ENCODE measurements around the gene MATCAP1. TPM values are rescaled to one million over a fixed set of nuclear protein-coding genes. Genes with fewer than 3 reads are reported as not detected.
A peak's percentile ranks its signal among the peaks of the same experiment; 100 is the strongest.

Gene MATCAP1
- total and polyA plus RNA-seq, 2 of the 4 experiments (the other 2 are of a cell fraction), result 8.2 to 43.9 TPM

- H3K14ac ChIP-seq (replicated peaks; ENCODE audit: low read depth, low read length), result no peak overlapping the region
- no peak overlapping the region for H2BK5ac ChIP-seq (ENCODE audit: low read depth, low read length, poor library complexity, severe bottlenecking)
- H3K23ac ChIP-seq (ENCODE audit: low read depth, low read length), result no peak overlapping the region
- H3K27me3 ChIP-seq (ENCODE audit: control insufficient read depth, insufficient read depth, low read length), result no peaks in the 10 kb centered on the region
- 75% methylated on average over 12 of the region's 26 CpGs; no CpG with 5 or more reads in 1 of the 2 experiments for WGBS, 2 experiments (ENCODE audit: extremely low coverage in 2 of 2, insufficient read length in 1 of 2)
- no peak overlapping the region for H2AFZ ChIP-seq (replicated peaks; ENCODE audit: low read length, poor library complexity)
- H2BK15ac ChIP-seq (ENCODE audit: low read depth, low read length), result no peak overlapping the region
- CTCF ChIA-PET, result no interaction called here
- H2AK5ac ChIP-seq (ENCODE audit: low read depth, low read length), result no peak overlapping the region
- no peak overlapping the region for H2BK20ac ChIP-seq (ENCODE audit: low read depth, low read length)
- dilution Hi-C loops (cut with HindIII; ENCODE audit: low sequenced_read_pairs, unreplicated experiment), result no loop called here
- intact Hi-C loops (cut with micrococcal nuclease), result loop anchor here (10.0 kb wide), 1 partner anchor 173 kb away; no protein-coding TSS in a partner anchor
- BruUV-seq (replicated peaks), result no TSS peak
- peaks cover 13% of the 10 kb centered on the region for H3K4me1 ChIP-seq (ENCODE audit: control insufficient read depth, insufficient read depth, low read length)
- no peaks in the 10 kb centered on the region for H3K9me3 ChIP-seq (ENCODE audit: control insufficient read depth, insufficient read depth, low read length)
- H4K20me1 ChIP-seq (ENCODE audit: insufficient read depth, low read length), result peaks cover 6% of the 10 kb centered on the region
- peaks cover 11 to 19% of the 10 kb centered on the region in 2 experiments for H3K79me1 ChIP-seq (ENCODE audit: low read depth in 1 of 2, low read length in 2 of 2)
- H4K91ac ChIP-seq (ENCODE audit: insufficient read depth, low read depth, low read length), result no peak overlapping the region
- H4K5ac ChIP-seq (ENCODE audit: low read depth, low read length), result no peak overlapping the region
- no peak overlapping the region for H3K56ac ChIP-seq (ENCODE audit: extremely low read depth, insufficient read depth, low read length)
- ATAC-seq (ENCODE audit: low read depth), result no peak
- no peak overlapping the region for H3K4ac ChIP-seq (ENCODE audit: low read depth, low read length)
- no peak overlapping the region for H3K4me3 ChIP-seq (ENCODE audit: insufficient read depth, low read depth, low read length)
- no peaks in the 10 kb centered on the region for H3K36me3 ChIP-seq (ENCODE audit: control insufficient read depth, insufficient read depth, low read length)
- H3K4me2 ChIP-seq (ENCODE audit: low read depth, low read length), result no peak overlapping the region
- POLR2A ChIA-PET (ENCODE audit: unreplicated experiment), result no interaction called here
- H3K27ac ChIP-seq (ENCODE audit: insufficient read depth, low read length), result no peak overlapping the region
- no peak for DNase-seq
- H3K18ac ChIP-seq (ENCODE audit: low read depth, low read length), result no peak overlapping the region
- in situ Hi-C loops (cut with MboI; ENCODE audit: low sequenced_read_pairs), result no loop called here
- no peak overlapping the region for H3K9ac ChIP-seq (ENCODE audit: low read depth, low read length)
- TF ChIP-seq NFE2L2 (IDR thresholded peaks at IDR 0.05; ENCODE audit: low read depth, low read length) (no peak), MAZ (IDR thresholded peaks at IDR 0.05; ENCODE audit: borderline replicate concordance, low read depth, low read length) (no peak), MAFK (IDR thresholded peaks at IDR 0.05; ENCODE audit: low read depth, low read length) (no peak), CEBPB (IDR thresholded peaks at IDR 0.05; ENCODE audit: low read depth, low read length) (no peak), RCOR1 (IDR thresholded peaks at IDR 0.05; ENCODE audit: insufficient replicate concordance, low read length) (no peak), RAD21 (IDR thresholded peaks at IDR 0.05; ENCODE audit: low read length) (no peak), FOS (IDR thresholded peaks at IDR 0.05; ENCODE audit: low read depth, low read length) (no peak)
- TF ChIP-seq, protein P1, sequence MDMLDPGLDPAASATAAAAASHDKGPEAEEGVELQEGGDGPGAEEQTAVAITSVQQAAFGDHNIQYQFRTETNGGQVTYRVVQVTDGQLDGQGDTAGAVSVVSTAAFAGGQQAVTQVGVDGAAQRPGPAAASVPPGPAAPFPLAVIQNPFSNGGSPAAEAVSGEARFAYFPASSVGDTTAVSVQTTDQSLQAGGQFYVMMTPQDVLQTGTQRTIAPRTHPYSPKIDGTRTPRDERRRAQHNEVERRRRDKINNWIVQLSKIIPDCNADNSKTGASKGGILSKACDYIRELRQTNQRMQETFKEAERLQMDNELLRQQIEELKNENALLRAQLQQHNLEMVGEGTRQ (IDR thresholded peaks at IDR 0.05; ENCODE audit: low read depth, low read length), result no peak
- peaks cover 19% of the 10 kb centered on the region for H3K9me1 ChIP-seq (ENCODE audit: insufficient read depth, low read length)
- H2AK9ac ChIP-seq (replicated peaks; ENCODE audit: low read depth, low read length, poor library complexity), result peak overlapping the region; percentile 29
- H2BK120ac ChIP-seq (ENCODE audit: low read depth, low read length), result no peak overlapping the region
- no peak overlapping the region for H4K8ac ChIP-seq (ENCODE audit: low read depth in 2 of 2, low read length in 2 of 2)
Observed at GRCh38 chr16:67187175-67187890, 3.6 kb upstream of the MATCAP1 start.

Measured in IMR-90 (cell line).